Motor neuron (in vitro differentiated cells): ENCODE results near the gene ABCD4. TPM values are rescaled to one million over a fixed set of nuclear protein-coding genes. Genes with fewer than 3 reads are reported as not detected.
"Not testable (repeated sequence)": the region's sequence is repeated elsewhere in the genome, so short reads cannot be mapped to it uniquely, and the experiment has no call there.

ENCODE experiments used
- ATAC-seq, 8 experiments: fragments of 200-7000 bp; cut with Tn5 transposase; replicated peaks in 6 of 8; 2 replicates each; pipeline ENCODE4 v1.8.0; 2021; ENCODE audit warnings: mild to moderate bottlenecking in 8 of 8, moderate library complexity in 8 of 8
- H3K27ac ChIP-seq, 2 donors: fragments of 250-450 bp; sonication (Bioruptor Pico); 2 replicates each; pipeline ENCODE4 v1.9.0; 2021; ENCODE audit warnings: antibody characterized with exemption in 2 of 2, mild to moderate bottlenecking in 2 of 2, moderate library complexity in 1 of 2
- H3K4me1 ChIP-seq, 2 donors: fragments of 250-450 bp; sonication (Bioruptor Pico); replicated peaks in 1 of 2; 2 replicates each; pipeline ENCODE4 v1.6.1; 2021; ENCODE audit warnings: antibody characterized with exemption in 2 of 2, mild to moderate bottlenecking in 2 of 2, moderate library complexity in 1 of 2
- H3K4me3 ChIP-seq, 5 donors: fragments of 250-450 bp; sonication (Bioruptor Pico); 2 replicates each; pipeline ENCODE4 v1.9.0; 2021; ENCODE audit warnings: antibody characterized with exemption in 5 of 5, mild to moderate bottlenecking in 5 of 5, moderate library complexity in 4 of 5
- WGBS, 10 experiments: fragments of 450-650 bp; shearing (Covaris generic); methylation state at CpG; one replicate each; pipeline ENCODE4 v1.0.0; 2022; 5-methylcytosine and 5-hydroxymethylcytosine counted together
- in situ Hi-C, 9 experiments: fragments of 400-800 bp; cut with MboI; loops; one replicate each; pipeline ENCODE4 v1.15.0; 2021; ENCODE audit warnings: low sequenced_read_pairs in 9 of 9, low pct_unique_long_range_greater_than_20kb in 2 of 9; ENCODE audit not compliant: unreplicated experiment in 9 of 9
- total RNA-seq, 8 experiments: library from RNA; unstranded; fragments of 300-600 nt; gene quantifications; 2 replicates each; pipeline versions ENCODE4 v1.2.3 to v1.2.4, GENCODE V29; 2022

The ABCD4 gene
- 10 to 100 TPM; 39.3 to 75.6 (median 58.0) TPM for total RNA-seq

DNA sequence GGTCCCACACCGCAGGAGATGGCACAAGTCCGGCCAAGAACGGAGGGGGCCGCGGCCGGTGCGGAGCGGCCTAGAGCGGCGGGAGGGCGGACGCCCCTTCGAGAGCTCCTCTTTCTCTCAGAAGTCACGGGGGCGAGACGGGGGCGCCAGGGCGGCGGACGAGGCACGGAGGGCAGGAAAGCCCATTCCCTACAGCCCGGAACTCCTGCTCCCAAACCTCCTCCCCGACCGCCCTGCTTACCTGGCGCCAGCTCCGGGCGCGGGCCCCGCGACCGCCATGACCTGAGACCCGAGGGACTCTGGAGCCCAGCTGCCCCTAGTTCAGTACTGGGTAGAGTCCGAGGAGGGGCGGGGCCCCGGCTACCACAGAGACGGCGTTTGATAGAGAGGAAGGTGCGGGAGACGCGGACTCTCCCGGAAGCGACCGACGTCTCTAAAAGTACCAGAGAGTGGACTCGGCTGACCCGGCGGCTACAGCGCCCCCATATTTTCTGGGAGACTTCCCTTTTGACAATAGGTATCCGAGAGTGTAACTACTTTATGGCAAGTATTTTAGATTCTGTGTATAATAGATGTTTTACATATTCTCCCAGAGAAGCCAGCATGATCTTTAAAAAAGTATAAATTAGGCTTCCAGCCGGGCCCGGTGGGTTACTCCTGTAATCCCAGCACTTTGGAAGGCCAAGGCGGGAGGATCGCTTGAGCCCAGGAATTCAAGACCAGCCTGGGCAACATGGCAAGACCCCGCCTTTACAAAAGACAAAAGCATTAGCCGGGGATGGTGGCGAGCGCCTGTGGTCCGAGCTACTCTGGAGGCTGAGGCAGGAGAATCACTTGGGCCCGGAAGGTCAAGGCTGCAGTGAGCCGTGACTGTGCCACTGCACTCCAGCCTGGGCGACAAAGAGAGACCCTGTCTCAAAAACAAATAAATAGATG lies at the start of gene ABCD4:
Gene ABCD4, minus strand, starts transcription at position 301 of the 936 bp plus-strand sequence. Its CDS starts 22 bp downstream, at position 279.
- peak; percentile 89 to 99 (median 98) for ATAC-seq
- H3K27ac ChIP-seq = peak within 1 kb of the TSS; percentile 77 to 87
- H3K4me3 ChIP-seq = peak within 1 kb of the TSS; percentile 70 to 95 (median 94)
- H3K4me1 ChIP-seq = peaks cover 0 to 2% of the 10 kb centered on the region in 2 donors
- in situ Hi-C loops = no loop called here
- 5 to 90% (median 41%) methylated on average over 2 to 24 of the region's 61 CpGs for WGBS, 10 experiments

DNA sequence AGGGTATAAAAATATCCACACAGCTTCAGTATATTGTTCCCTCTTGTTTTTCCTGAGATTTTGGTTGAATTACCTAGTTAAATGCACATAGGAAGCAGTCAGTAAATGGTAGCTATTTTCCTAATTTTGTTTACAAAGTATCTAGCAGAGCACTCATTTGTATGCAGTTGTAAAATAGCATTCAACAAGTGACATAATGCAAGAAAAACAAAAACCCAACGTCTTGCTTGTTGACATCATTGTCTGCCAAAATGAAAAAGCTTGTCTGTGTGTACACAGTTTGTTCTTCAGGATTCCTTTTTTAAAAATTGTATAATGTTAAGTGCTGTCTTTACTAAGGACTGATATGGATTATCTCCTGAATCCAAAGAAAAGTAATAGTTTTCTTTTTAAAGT lies 48.2 kb upstream of the ABCD4 start:
- no peak overlapping the region for H3K27ac ChIP-seq
- H3K4me1 ChIP-seq = peaks cover 0 to 9% of the 10 kb centered on the region in 2 donors
- WGBS, 10 experiments = 0 to 20% (median 0%) methylated on average over 1 of the region's 1 CpG; no CpG with 5 or more reads in 1 of the 10 experiments
- no peak overlapping the region for H3K4me3 ChIP-seq
- in situ Hi-C loops = loop anchor here in 8 of 9 experiments (25.0 kb wide), 2 partner anchors 111 to 136 kb away; partner anchors contain the start of genes ISCA2 (in 7 of the 8) and NPC2 (in 7 of the 8)
- no peak for ATAC-seq

DNA sequence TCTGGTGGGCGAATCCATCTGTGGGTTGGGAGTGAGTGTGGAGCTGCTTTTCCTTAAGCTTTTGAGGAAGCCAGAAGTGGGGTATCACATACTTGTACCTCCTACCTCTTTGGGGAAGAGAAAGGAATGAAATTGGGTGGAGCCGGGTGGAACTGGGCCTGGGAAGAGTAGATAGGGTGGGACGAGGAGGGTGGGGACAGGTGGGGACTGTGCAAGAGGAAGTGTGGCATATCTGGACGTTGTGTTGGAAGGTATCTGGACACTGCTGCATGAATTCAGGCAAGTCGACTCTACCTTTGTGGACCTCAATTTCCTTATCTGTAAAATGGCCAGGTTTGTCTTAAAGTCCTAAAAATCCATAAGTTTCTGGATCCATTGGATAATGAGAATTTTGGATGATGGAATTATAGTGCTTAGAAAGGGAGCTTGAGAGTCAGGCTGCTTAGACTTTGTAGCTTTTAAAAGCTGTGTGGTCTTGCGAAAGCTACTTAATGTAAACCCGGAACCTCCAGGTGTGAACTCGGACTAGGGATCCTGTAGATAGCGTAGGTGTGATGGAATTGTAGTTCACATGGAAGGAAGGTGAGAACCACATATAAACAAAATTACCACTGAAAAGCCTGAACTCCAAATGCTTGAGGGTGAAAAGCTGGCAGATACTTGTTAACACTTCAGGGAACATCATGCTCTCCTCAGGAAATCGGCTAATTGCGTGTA lies 47.6 kb upstream of the ABCD4 start:
- ATAC-seq = no peak
- Histone ChIP-seq H3K27ac (no peak overlapping the region), H3K4me1 (peaks cover 0 to 9% of the 10 kb centered on the region in 2 donors), H3K4me3 (no peak overlapping the region)
- in situ Hi-C loops = loop anchor here in 8 of 9 experiments (25.0 kb wide), 2 partner anchors 112 to 137 kb away; partner anchors contain the start of genes ISCA2 (in 7 of the 8) and NPC2 (in 7 of the 8)
- 14 to 100% (median 48%) methylated on average over 1 to 10 of the region's 11 CpGs for WGBS, 10 experiments

DNA sequence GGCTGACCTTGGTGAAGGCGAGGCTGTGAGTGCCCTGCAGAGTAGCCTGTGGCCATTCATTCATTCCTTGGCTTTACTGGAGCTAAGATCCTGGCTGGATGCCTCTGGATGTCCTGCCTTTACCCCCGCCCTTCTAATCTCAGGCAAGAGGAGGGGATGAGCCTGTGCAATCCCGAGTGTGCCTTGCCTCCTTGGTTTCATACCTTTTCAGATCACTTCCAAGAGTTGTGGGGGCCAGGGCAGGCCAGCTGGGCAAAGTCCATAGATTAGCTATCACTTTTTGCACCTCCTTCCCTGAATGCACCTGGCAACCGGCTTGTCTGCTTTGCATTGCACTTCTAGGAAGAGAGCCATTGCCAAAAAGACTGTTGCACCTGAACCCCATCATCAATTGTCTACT lies 47.0 kb upstream of the ABCD4 start:
- peaks cover 0 to 9% of the 10 kb centered on the region in 2 donors for H3K4me1 ChIP-seq
- no peak overlapping the region for H3K4me3 ChIP-seq
- WGBS, 10 experiments = 17 to 40% (median 27%) methylated on average over 1 to 4 of the region's 4 CpGs; no CpG with 5 or more reads in 6 of the 10 experiments
- in situ Hi-C loops = loop anchor here in 8 of 9 experiments (25.0 kb wide), 2 partner anchors 113 to 138 kb away; partner anchors contain the start of genes ISCA2 (in 7 of the 8) and NPC2 (in 7 of the 8)
- no peak for ATAC-seq
- no peak overlapping the region for H3K27ac ChIP-seq

DNA sequence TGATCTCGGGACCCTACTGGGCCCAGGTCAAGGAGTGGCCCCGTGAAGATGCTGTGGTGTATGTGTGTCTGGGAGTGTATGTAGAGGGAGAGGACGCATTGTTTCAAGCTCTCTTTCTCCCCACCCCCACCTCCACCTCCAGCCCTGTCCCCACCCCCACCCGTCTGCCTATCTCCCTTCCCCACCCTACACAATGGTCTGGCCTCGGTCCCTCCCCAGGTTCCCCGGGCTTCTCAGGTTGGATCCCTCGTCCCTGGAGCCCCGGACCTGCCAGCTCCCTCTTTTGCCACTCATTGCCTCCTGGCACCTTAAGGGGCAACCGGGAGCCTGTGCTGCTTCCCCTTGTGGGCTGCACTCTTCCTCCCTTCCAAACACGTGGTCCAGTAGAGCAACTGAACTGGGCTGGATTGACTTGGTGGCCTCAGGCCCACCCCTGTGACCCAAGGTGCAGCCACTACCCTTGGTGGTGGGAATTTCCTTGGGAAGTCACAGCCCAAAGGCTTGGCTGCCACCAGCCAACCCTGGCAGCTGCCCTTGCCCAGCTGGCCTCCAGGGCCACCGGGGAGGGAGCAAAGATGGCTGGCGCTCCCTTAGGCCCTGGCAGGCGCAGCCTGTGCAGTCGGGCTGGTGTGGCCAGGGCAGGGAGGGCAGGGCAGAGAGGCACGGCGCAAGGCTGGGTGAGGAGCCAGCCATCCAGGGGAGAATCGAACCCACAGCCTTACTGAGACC lies 46.2 kb upstream of the ABCD4 start:
- H3K27ac ChIP-seq = no peak overlapping the region
- 23 to 48% methylated on average over 2 to 4 of the region's 17 CpGs; no CpG with 5 or more reads in 8 of the 10 experiments for WGBS, 10 experiments
- no peak overlapping the region for H3K4me3 ChIP-seq
- ATAC-seq = no peak
- in situ Hi-C loops = no loop called here
- H3K4me1 ChIP-seq = peaks cover 0 to 9% of the 10 kb centered on the region in 2 donors

DNA sequence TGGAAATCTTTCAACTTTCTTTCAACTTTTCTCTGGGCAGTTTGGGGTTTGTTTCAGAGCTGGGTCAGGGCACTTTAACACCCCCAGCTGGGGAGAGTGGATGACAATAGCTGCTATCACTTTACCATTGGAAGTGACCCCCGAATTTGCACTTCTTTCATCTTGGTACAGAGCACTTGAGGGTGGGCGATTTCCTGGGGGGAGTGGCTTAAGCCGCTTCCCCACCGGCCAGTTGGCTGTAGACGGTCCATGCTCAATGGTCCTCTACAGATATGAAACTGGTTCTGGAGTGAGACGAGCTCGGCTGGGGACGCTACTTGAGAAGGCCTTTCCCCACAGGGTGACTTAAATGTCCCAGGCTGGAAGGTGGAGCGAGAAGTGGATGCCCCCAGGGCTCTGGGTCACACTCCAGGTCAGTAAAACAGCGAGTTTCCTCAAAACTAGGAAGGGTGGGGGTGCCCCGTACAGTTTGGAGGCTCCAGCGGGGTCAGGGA lies 45.6 kb upstream of the ABCD4 start, which contains the start of gene VRTN:
Gene VRTN, plus strand, starts transcription at position 231 of the 494 bp plus-strand sequence. CDS start 8,313 bp downstream, outside the sequence.
- ATAC-seq = no peak
- in situ Hi-C loops = no loop called here
- H3K27ac ChIP-seq = no peak within 1 kb of the TSS
- peaks cover 0 to 9% of the 10 kb centered on the region in 2 donors for H3K4me1 ChIP-seq
- H3K4me3 ChIP-seq = no peak within 1 kb of the TSS
- 0 to 55% (median 50%) methylated on average over 1 to 5 of the region's 12 CpGs; no CpG with 5 or more reads in 5 of the 10 experiments for WGBS, 10 experiments

DNA sequence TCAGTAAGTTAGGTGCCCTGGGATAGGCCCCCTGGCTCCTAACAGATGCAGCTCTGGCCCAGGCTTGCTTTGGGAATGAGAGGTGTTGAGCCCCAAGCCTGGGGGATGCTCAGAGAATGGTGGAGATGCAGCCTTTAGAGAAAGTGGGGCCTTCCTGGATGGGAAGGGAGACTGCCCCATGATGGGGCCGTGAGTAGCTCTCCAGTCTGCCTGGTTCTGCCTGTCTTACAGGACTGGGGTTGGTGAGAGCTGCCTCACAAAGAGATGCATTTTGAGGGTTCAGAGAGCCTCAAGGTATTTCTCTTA lies 45.0 kb upstream of the ABCD4 start:
- Histone ChIP-seq H3K27ac (no peak overlapping the region), H3K4me1 (peaks cover 0 to 9% of the 10 kb centered on the region in 2 donors), H3K4me3 (no peak overlapping the region)
- ATAC-seq = no peak
- in situ Hi-C loops = no loop called here
- WGBS, 10 experiments = 20% methylated on average over 1 of the region's 1 CpG; no CpG with 5 or more reads in 9 of the 10 experiments

DNA sequence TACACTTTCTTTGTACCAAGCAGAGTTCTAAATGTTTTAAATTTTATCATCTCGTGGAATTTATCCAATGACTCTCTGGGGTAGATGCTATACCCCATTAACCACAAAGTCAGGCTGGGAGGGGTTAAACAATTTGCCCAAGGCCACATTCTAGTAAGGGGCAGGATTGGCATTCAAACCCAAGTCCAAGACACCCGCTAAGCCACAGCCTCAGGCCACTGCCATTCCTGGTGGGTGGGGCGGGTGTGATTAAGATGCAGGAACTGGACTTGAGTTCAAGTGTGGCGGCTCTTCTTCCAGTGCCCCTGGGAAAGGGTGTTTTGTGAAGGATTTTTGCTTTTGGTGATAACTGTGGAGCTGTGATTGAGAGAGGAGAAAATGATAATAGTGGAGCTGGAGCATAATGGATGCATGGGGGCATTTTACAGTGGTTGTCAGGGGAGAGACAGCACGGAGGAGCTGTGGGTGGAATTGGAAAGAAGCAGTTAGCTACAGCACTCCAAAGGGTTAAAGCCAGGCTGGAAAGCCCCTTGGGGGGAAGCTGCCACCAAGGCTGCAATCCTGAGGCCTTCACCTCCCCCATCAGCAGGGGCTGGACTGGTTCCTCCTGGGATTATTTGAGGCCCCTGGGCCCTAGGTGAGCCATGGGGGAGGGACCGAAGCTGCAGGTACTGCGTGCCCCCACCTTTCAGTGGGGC lies 44.5 kb upstream of the ABCD4 start:
- no peak overlapping the region for H3K27ac ChIP-seq
- no peak overlapping the region for H3K4me3 ChIP-seq
- 17 to 94% (median 48%) methylated on average over 1 to 5 of the region's 7 CpGs for WGBS, 10 experiments
- in situ Hi-C loops = no loop called here
- ATAC-seq = peak in 2 of 8 experiments; percentile 51 to 58
- peaks cover 0 to 9% of the 10 kb centered on the region in 2 donors for H3K4me1 ChIP-seq

DNA sequence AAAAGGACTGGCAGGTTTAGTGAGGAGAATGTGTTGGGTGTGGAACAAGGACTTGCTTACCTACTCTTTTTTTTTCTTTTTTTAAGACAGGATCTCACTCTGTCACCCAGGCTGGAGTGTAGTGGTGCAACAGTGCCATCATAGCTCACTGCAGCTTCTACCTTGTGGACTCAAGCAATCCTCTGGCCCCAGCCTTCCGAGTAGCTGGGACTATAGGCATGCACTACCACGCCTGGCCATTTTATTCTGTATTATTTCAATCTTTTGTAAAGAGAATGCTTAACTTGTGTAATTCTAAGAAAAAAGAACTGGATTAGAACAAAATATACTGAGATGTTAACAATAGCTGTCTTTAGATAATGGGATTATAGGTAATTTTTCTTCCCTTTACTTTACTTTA lies 43.6 kb upstream of the ABCD4 start:
- WGBS, 10 experiments = 0 to 93% (median 67%) methylated on average over 1 to 2 of the region's 2 CpGs; no CpG with 5 or more reads in 5 of the 10 experiments
- peaks cover 0 to 9% of the 10 kb centered on the region in 2 donors for H3K4me1 ChIP-seq
- no peak overlapping the region for H3K4me3 ChIP-seq
- no peak overlapping the region for H3K27ac ChIP-seq
- in situ Hi-C loops = no loop called here
- ATAC-seq = no peak

DNA sequence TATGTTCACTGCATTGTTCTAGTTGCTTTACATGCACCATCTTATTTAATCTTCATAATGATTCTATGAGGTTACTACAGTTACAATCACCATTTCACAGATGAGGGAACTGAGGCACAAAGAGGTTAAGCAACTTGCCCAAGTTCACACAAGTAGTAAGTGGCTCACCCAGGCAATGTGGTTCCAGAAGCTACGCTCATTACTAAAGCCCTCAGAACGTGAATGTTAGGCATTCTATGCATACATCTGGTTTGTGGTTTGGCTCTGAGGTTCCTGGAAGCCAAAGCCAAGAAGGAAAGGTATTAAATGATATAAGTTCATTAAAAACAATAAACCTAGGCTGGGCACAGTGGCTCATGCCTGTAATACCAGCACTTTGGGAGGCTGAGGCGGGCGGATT lies 31.2 kb upstream of the ABCD4 start:
- Histone ChIP-seq H3K27ac (no peak overlapping the region), H3K4me3 (no peak overlapping the region), H3K4me1 (no peaks in the 10 kb centered on the region)
- ATAC-seq = peak in 3 of 8 experiments; percentile 46 to 62 (median 54)
- WGBS, 10 experiments = 89 to 100% (median 93%) methylated on average over 1 to 4 of the region's 4 CpGs; no CpG with 5 or more reads in 5 of the 10 experiments
- in situ Hi-C loops = no loop called here

DNA sequence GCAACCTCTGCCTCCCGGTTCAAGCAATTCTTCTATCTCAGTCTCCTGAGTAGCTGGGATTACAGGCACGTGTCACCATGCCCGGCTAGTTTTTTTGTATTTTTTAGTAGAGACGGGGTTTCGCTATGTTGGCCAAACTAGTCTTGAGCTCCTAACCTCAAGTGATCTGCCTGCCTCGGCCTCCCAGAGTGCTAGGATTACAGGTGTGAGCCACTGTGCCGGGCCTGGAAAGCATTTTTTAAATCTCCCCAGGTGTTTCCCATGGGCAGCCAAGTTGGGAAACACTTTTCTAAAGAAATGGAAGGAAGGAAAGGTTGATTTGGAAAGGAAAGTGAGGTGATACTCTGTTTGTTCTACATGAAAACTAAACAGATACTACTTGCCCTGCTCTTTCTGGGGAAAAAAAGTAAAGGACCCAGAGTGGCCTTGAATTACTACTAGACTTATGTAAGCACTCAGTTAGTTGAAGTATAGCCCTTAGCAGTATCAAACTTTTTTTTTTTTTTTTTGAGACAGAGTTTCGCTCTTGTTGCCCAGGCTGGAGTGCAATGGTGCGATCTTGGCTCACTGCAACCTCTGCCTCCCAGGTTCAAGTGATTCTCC lies 27.3 kb upstream of the ABCD4 start:
- in situ Hi-C loops, ATAC-seq, H3K4me3 ChIP-seq, H3K27ac ChIP-seq: not testable (repeated sequence)
- WGBS, 10 experiments = 38 to 100% (median 85%) methylated on average over 1 to 6 of the region's 9 CpGs; no CpG with 5 or more reads in 2 of the 10 experiments
- peaks cover 11 to 14% of the 10 kb centered on the region in 2 donors for H3K4me1 ChIP-seq
